Loucy (cell line): ENCODE measurements around the gene PPP2R5C.

Source experiments
- H2AFZ ChIP-seq: fragments of 200-600 bp; sonication (generic); 2 replicates; pipeline ENCODE4 v1.6.0; 2016; ENCODE audit warnings: antibody characterized with exemption, mild to moderate bottlenecking, low read length, moderate library complexity
- H3F3A ChIP-seq: fragments of 200-600 bp; 2 replicates; pipeline ENCODE4 v1.6.0; 2016; ENCODE audit warnings: antibody characterized with exemption, low read depth, mild to moderate bottlenecking
- H3K27me3 ChIP-seq: fragments of 200-600 bp; sonication (generic); 2 replicates; pipeline ENCODE4 v1.6.1; 2014; ENCODE audit warnings: low read length, mild to moderate bottlenecking; ENCODE audit not compliant: insufficient read depth, poor library complexity, severe bottlenecking
- H3K36me3 ChIP-seq: fragments of 200-600 bp; sonication (generic); 2 replicates; pipeline ENCODE4 v1.6.1; 2016; ENCODE audit warnings: low read length; ENCODE audit not compliant: insufficient read depth
- H3K4me1 ChIP-seq: fragments of 200-600 bp; sonication (generic); 2 replicates; pipeline ENCODE4 v1.5.1; 2014; ENCODE audit warnings: low read length, mild to moderate bottlenecking; ENCODE audit not compliant: insufficient read depth, poor library complexity, severe bottlenecking
- H3K4me2 ChIP-seq: fragments of 200-600 bp; sonication (generic); 2 replicates; pipeline ENCODE4 v1.6.0; 2014; ENCODE audit warnings: antibody characterized with exemption, low read length, low read depth, mild to moderate bottlenecking; ENCODE audit not compliant: poor library complexity, severe bottlenecking
- H3K4me3 ChIP-seq: fragments of 200-600 bp; sonication (generic); 2 replicates; pipeline ENCODE4 v1.5.1; 2014; ENCODE audit warnings: low read length, mild to moderate bottlenecking, mixed read lengths; ENCODE audit not compliant: poor library complexity, severe bottlenecking
- H3K79me2 ChIP-seq: fragments of 200-600 bp; sonication (generic); 2 replicates; pipeline ENCODE4 v1.6.1; 2014; ENCODE audit warnings: low read length; ENCODE audit not compliant: insufficient read depth
- H3K9ac ChIP-seq: fragments of 200-600 bp; sonication (generic); 2 replicates; pipeline ENCODE4 v1.6.0; 2014; ENCODE audit warnings: mild to moderate bottlenecking, low read depth, low read length, moderate library complexity; ENCODE audit not compliant: poor library complexity, severe bottlenecking
- H3K9me2 ChIP-seq: fragments of 200-600 bp; sonication (generic); replicated peaks from 2 replicates; pipeline ENCODE4 v1.6.1; 2016; ENCODE audit warnings: low read depth, low read length, mixed read lengths
- H3K9me3 ChIP-seq: fragments of 200-600 bp; sonication (generic); 2 replicates; pipeline ENCODE4 v1.6.1; 2014; ENCODE audit warnings: mild to moderate bottlenecking, antibody characterized with exemption, low read length, low read depth; ENCODE audit not compliant: insufficient read depth
- H4K20me1 ChIP-seq: fragments of 200-600 bp; sonication (generic); 2 replicates; pipeline ENCODE4 v1.6.0; 2014; ENCODE audit warnings: antibody characterized with exemption, low read length, mild to moderate bottlenecking; ENCODE audit not compliant: insufficient read depth, poor library complexity, severe bottlenecking
- EZH2phosphoT487 ChIP-seq: fragments of 200-600 bp; IDR thresholded peaks from 2 replicates; pipeline ENCODE4 v1.6.1; 2018; ENCODE audit warnings: antibody characterized with exemption, mild to moderate bottlenecking, moderate library complexity, borderline replicate concordance
- TF ChIP-seq, protein P1 (sequence below): fragments of 200-600 bp; sonication (generic); conservative IDR thresholded peaks from 2 replicates; pipeline ENCODE4 v1.5.1; 2014; ENCODE audit warnings: mild to moderate bottlenecking, antibody characterized with exemption, low read length

Gene PPP2R5C

DNA sequence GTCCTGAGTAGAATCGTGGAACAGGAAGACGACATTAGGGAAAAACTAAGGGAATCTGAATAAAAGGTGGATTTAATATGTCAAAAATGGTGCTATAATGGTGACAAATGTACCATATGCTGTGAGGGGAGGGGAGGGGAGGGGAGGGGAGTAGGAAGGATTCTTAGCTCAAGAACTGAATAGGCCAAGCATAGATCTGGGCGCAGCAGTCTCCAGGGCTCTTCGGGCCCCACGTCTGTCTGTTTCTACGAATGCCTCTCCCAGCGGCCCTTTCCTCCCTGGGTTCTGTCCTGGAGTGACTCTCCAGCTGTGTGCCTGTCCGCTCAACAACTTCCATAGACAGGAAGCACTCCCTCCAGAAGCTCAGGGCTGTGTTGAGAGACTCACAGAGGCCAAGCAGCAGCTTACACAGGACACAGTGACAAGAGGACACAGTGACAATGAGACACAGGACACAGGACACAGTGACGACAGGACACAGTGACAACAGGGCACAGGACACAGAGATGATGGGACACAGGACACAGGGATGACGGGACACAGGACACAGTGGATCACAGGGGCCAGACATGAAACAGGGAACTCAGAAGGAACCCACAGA is 42.4 kb upstream of the PPP2R5C start:
- H3K9ac ChIP-seq, result no peak overlapping the region
- no peak overlapping the region for H2AFZ ChIP-seq

DNA sequence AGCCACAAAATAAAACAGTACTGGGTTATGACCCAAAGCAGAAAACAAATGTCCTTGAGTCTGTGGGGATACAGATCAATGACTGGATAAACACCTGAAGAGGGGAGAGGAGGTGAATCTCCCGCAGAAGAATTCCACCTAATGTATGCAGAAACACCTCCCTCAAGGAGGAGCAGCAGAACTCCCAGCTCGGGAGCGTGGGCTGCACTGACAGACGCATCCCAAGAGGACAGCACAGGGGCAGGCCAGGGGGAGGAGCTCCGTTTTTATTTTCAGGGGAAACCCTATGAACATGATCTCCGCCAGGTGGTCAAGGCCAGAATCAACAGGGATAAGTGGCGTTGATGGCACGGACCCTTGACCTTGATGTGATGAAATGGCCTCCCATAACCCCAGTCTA is 41.8 kb upstream of the PPP2R5C start:
- Histone ChIP-seq H2AFZ (no peak overlapping the region), H3K79me2 (no peaks in the 10 kb centered on the region), H3K27me3 (peaks cover 58% of the 10 kb centered on the region), H4K20me1 (peaks cover 7% of the 10 kb centered on the region), H3K9ac (no peak overlapping the region), H3K9me3 (no peaks in the 10 kb centered on the region), H3K9me2 (no peaks in the 10 kb centered on the region), H3K4me3 (no peak overlapping the region), H3F3A (no peaks in the 10 kb centered on the region), H3K36me3 (no peaks in the 10 kb centered on the region), H3K4me2 (no peak overlapping the region), H3K4me1 (peaks cover 5% of the 10 kb centered on the region)
- TF ChIP-seq, protein P1, sequence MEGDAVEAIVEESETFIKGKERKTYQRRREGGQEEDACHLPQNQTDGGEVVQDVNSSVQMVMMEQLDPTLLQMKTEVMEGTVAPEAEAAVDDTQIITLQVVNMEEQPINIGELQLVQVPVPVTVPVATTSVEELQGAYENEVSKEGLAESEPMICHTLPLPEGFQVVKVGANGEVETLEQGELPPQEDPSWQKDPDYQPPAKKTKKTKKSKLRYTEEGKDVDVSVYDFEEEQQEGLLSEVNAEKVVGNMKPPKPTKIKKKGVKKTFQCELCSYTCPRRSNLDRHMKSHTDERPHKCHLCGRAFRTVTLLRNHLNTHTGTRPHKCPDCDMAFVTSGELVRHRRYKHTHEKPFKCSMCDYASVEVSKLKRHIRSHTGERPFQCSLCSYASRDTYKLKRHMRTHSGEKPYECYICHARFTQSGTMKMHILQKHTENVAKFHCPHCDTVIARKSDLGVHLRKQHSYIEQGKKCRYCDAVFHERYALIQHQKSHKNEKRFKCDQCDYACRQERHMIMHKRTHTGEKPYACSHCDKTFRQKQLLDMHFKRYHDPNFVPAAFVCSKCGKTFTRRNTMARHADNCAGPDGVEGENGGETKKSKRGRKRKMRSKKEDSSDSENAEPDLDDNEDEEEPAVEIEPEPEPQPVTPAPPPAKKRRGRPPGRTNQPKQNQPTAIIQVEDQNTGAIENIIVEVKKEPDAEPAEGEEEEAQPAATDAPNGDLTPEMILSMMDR, result no peak
- no peak for TF ChIP-seq EZH2phosphoT487

More for the DNA sequence above, 42.4 kb upstream of the PPP2R5C start:
- H3F3A ChIP-seq, result no peaks in the 10 kb centered on the region
- TF ChIP-seq, protein P1, result no peak
- TF ChIP-seq EZH2phosphoT487, result no peak
- H3K27me3 ChIP-seq, result peaks cover 64% of the 10 kb centered on the region
- no peaks in the 10 kb centered on the region for H3K36me3 ChIP-seq
- no peak overlapping the region for H3K4me3 ChIP-seq
- H3K4me1 ChIP-seq, result peaks cover 5% of the 10 kb centered on the region
- no peak overlapping the region for H3K4me2 ChIP-seq
- no peaks in the 10 kb centered on the region for H3K79me2 ChIP-seq
- peaks cover 7% of the 10 kb centered on the region for H4K20me1 ChIP-seq
- H3K9me3 ChIP-seq, result no peaks in the 10 kb centered on the region
- no peaks in the 10 kb centered on the region for H3K9me2 ChIP-seq

DNA sequence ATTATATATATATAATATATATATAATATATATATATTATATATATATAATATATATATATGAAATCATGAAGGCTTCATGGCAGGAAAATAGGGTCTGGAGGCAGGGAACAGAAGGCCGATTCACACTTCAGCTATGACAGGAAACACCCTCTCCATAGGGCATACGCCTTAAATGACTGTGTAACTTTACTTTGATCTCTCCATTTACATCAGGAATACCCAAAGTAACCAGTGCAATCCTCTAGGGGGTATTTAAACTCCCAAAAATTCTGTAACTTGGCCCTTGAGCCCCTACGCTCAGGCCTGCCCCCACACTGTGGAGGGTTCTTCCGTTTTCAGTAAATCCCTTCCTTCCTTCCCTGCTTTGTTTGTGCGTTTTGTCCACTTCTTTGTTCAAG is 40.4 kb upstream of the PPP2R5C start:
- H3K9me2 ChIP-seq, result no peaks in the 10 kb centered on the region
- no peak overlapping the region for H3K4me3 ChIP-seq
- H3K79me2 ChIP-seq, result no peaks in the 10 kb centered on the region
- peaks cover 54% of the 10 kb centered on the region for H3K27me3 ChIP-seq
- no peak overlapping the region for H3K4me2 ChIP-seq
- H3K4me1 ChIP-seq, result peaks cover 5% of the 10 kb centered on the region
- H3F3A ChIP-seq, result no peaks in the 10 kb centered on the region
- TF ChIP-seq EZH2phosphoT487, result no peak
- TF ChIP-seq, protein P1, result no peak
- H3K36me3 ChIP-seq, result no peaks in the 10 kb centered on the region
- H3K9ac ChIP-seq, result no peak overlapping the region
- no peak overlapping the region for H2AFZ ChIP-seq
- peaks cover 7% of the 10 kb centered on the region for H4K20me1 ChIP-seq
- H3K9me3 ChIP-seq, result no peaks in the 10 kb centered on the region
